T-helper 1 cell treated with Interleukin-12 subunit alpha and Interleukin-12 subunit beta and Interleukin-4 antibody, amounts not matched to agents 30 ng/mL and 1 ng/mL, for 36 hours (primary cell): ENCODE results near the gene TNC. TPM values are rescaled to one million over a fixed set of nuclear protein-coding genes. Genes with fewer than 3 reads are reported as not detected.

Source experiments
- intact Hi-C: fragments of 100-400 bp; cut with micrococcal nuclease; formaldehyde crosslinking; loops from one replicate; pipeline ENCODE4 v1.15.1; 2024
- total RNA-seq: library from RNA; stranded (reverse); gene quantifications from 2 replicates; pipeline ENCODE4 v1.2.3, GENCODE V29; 2022

TNC gene
- total RNA-seq, 1 donor from 2014 or later: 0.05 TPM

DNA sequence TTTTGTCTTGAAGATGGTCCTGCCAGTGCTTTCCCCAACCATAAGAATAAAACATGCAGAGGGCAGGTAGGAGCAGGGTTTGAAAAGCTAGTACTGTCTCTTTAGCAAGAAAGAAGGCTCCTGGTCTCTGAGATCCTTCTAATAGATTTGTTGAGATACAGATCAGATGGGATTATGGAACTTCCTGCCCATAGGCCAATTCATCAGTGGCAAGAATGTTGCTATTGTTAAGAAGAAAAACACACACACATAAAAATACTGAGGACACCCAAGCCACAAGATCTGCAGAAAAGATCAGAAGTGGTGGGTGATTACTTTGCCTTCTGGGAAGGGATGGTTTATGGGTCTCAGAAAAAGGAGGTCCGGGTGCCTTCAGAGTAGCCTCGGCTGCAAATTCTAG lies 59.8 kb downstream of the TNC start:
- intact Hi-C loops: no loop called here

DNA sequence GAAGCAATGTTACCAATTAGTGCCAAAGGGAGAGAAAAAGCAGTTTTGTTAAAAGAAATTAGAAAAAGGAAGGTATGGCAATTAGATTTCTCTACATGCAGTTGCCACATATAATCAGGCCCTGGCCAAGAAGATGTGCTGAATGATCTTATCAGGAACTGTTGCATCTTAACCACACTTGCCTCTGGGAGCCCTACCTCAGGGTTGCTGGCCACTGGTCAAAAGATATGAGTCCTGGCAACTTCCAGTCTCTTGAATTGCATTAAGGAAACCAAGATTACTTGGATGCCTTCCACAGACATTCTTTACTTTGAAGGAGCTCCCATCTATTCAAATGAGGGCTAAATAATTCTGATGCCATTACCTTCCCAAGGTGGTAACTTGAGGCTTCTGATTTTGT lies 60.4 kb downstream of the TNC start:
- intact Hi-C loops: no loop called here

DNA sequence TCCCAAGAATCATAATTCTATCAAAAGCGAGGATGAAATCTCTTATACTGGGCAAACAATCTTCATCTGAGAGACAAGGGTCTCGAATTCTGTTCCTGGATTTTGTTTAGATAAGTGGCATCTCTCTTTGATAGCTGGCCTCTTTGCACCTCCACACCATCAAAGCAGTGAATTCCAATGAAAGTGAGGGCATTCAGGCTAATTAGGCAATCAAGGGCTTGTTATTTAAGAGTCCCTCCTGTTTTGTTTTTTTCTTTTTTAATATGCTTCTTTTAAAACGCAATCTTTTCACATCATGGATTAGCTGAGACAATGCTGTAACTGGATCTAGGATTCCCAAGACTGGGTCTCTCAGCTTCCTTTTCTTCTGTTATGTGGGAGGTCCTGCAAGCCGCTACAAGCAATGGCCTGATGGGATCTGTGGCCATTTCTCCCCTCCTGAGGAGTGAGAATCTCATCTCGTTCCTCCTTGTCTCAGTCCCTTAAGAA lies 67.9 kb downstream of the TNC start:
- intact Hi-C loops: no loop called here

DNA sequence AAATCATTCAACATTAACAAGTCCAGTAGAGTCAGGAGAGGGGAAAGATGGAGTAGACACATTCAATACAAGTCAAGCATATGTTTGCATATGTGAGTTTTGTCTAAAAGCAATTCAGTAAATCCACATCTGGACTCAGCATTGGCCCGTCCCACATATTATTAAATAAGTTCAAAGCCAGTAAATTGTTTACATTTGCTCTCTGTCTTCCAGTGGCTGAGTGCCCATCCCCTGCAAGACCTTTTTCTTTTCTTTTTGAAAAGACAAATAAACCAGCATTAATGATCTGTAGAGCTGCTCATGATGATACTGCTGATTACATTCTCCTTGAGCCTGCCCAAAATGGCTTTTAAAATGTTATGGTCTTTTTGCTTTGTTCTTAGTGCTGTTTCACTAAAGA lies 71.1 kb downstream of the TNC start:
- intact Hi-C loops: no loop called here

DNA sequence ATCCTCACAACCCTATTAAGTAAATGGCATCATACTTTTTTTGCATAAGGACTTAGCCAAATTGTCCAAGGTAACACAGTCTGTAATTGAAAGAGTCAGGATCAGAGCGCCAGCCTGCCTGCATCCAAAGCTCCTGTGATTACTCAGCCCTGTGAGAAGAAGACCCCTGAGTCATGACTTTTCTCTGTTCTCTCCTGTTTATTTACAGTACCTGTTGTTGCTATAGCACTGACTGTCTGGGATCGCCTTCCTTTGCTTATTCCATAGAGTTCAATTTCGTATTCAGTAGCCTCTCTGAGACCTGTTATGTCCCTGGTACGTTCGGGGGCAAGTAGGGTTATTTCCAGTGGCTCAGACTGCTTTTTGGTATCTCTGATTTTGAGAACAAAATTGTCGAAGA lies 71.8 kb downstream of the TNC start:
- intact Hi-C loops: no loop called here

DNA sequence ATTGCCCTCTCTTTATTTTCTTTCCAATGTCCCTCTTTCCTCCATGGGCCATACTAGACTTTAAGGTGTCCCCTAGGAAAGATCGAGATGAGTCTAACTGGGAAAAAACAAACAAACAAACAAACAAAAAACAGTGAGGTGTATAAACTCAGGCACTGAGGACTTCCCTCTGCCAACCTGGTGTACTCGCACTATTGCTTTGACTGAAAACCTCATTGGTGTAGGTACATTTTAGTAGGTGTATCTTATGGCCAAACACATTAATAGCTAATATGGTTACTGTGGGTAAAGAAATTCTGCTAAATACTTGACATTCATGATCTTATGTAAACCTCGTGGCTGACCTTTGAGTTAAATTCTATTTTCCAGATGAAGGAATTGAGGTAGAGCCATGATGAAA lies 74.3 kb downstream of the TNC start:
- intact Hi-C loops: no loop called here

DNA sequence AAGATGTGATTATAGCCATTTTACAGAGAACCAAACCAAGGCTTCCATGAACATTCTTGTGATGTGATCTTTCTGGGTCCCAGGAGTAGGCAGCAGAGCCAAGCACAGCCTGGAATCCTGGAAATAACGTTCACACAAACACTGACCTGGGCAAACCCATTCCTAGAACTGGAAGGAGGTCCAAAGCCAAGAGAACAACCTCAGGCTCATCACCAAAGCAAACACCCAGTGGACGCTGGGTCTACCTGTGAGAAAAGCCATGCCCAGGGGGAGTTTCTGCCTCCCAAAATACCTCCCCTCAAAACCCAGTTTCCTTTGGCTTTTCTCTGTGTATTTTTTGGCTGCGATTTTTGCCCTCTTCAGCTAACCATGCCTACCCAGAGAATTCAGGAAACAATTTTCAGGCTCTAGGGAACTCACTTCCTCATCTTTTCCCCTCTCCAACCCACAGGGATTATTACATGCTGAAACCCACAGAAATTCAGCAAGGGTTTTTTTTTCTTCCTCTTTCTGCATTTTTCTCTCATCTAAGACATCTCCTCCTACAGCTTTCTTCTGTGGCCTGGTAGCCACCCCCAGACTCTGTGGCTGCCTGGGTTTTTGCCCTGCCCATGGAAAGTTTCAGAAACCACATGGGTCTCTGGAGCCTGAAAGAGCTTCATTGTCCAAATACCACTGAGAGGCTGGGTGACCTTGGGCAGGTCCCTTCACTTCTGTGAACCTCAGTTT lies 75.0 kb downstream of the TNC start:
- intact Hi-C loops: no loop called here

DNA sequence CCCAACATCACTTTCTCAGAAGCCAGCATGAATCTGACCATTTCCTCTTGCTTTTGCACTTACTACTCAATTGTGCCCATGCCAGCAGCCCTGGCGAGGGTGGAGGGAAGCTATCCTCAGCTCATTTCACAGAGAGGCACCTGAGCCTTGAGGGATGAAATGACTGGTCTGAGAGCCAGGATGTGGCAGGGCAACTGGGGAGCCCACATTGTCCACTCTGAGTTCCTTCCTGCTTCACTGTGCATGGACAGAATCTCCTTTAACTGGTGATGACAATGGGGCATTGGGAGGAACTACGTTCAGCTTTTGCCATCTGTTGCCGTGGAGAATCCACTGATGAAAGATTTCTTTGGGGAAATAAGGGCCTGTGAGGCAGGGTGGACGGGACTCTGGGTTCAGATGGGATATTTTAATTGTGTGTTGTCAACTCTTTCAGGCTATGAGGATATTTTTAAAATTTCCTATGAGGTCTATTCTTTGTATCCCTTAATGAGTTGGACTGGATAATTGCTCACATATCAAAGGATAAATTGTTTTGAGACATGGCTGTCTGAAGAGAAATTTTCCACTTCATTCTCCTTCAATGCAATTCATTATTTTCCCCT lies 78.3 kb downstream of the TNC start:
- intact Hi-C loops: loop anchor here (5.0 kb wide), 1 partner anchor 168 kb away; no protein-coding TSS in a partner anchor

DNA sequence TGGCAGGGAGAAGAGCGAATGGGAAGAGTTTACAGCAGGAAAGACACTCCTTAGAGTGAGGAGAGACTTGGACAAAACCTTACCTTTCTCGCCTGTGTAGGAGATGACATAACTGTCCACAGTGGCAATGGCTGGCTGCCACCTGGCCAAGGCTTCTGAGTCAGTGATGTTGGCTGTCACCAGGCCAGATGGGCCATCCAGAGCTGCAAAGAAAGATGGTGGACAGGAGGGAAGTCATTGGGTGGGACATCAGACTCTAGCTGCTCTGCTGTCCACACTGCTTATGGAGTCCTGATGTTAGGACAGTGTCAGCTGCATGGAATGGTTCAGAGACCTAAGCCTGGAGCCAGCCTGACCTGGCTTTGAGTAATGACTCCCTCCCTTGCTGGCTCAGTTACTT lies 79.8 kb downstream of the TNC start:
- intact Hi-C loops: loop anchor here (5.0 kb wide), 1 partner anchor 169 kb away; no protein-coding TSS in a partner anchor

DNA sequence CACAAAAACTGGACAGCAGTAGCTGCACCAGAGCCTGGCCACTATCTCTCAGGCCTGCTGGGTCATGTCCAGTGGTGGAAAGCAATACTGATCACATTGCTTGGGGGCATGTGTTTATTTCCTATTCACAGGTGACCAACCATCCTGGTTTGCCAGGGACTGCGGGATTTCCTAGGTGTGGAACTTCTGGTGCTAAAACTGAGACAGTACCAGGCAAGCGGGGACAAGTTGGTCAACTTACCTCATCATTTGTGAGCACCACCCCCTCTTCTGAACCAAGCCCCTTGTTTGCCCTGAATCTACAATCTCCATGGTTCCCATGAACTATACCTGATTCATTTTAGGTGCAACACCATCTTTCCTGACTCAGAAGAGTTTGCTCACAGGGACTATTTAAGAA lies 81.3 kb downstream of the TNC start:
- intact Hi-C loops: loop anchor here (5.0 kb wide), 1 partner anchor 171 kb away; no protein-coding TSS in a partner anchor

DNA sequence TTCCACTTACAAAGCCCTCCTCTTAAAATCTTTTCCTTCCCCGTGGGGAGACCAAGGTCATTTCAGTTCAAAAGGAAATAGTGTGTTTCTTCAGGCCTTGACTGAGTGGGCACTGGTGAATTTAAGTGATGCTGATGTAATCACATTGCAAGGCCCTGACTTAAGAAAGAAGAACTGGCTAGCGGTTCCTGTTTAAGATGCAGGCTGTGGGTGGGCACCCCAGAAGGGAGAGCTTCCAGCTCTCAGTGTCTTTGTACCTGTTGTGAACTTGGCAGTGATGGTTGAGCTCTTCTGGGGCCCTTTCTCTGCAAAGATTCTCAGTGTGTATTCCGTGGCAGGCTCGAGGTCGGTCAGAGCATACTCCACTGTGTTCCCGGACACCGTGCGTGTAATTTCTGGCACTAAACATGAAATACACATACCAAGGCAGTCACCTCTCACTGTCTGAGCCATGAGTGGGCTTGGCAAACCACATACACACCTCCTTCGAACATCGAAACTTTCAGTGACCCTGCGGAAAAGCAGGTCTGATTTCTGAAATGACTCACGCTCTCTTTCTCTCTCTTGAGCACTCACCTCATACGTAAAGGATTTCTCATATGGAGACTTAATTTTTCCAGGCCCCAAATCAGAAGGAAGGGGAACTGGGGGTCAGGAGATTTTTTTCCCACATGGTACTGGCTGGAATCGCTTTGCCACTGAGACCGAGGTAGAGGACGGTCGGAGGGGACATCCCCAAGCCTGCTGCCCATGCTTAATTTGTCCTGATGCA lies 81.9 kb downstream of the TNC start:
- intact Hi-C loops: loop anchor here (5.0 kb wide), 1 partner anchor 171 kb away; no protein-coding TSS in a partner anchor

DNA sequence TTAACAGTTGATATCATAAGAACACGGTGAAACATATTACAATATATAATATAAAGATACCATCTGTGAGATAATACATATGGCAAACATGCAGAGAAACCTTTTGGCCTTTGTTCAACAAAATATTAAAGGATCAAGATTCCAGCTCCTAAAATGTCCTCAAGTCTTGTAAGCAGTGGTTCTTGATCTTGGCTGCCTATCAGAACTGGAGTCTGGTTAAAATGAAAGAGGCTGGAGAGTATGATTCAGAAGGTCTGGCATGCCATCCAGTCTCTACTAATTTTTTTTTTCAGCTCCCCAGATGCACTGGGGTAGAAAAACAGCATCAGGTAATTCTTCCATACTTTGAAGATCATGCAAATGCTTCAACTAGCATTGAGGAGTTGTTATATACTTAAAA lies 83.2 kb downstream of the TNC start:
- intact Hi-C loops: loop anchor here (5.0 kb wide), 1 partner anchor 172 kb away; no protein-coding TSS in a partner anchor

DNA sequence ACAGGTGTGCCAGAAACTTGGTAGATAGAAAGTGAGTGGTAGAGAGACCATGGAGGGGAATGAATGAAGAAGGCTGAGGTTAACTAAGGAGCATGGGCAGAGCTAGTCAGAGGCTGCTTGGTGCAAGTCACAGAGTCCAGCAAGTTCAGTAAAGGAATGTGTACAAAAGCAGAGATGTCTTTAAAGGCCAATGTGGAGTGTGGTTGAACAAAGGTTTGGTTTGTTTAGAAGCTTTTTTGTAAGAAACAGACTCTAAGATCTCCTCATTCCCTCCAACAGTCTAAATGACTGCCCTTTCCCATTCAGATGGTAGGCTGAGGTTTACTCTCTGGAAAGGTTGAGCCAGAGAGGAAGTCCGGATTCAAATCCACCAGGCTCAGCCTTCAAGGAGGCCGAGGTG lies 84.2 kb downstream of the TNC start:
- intact Hi-C loops: no loop called here

DNA sequence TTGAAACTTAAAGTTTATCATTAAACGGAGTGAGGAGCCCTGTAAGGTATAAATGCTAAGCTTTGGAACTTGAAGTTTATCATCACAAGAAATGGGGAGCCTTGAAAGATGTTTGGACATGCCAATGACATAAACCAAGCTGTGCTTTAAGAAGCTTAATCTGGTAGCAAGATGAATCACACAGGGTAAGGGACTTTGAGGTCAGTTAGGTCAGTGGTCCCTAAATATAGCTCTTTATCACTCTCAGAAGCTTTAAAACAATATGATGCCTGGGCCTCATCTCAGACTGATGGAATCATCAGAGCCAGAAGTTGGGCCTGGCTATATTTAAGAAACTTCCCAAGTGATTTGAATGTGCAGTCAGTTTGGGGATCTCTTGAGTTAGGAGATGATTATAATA lies 85.7 kb downstream of the TNC start:
- intact Hi-C loops: no loop called here

DNA sequence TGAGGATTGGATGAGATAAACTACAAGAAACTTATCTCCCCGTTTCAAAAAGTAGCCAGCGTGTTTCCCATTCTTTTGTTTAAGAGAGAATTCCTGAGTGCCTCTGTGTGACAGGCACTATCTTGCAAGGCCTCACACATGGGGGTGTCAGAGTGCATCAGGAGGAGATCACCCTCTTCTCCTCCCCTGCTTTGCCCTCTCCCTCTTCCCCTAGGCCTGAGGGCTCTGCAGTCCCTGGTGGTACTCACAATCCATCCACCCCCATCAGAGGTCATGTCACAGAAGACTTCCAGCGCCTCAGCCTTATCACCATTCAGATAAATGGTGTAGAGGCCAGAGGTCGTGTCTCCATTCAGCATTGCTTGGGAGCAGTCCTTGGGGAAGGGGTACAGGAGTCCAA lies 88.0 kb downstream of the TNC start:
- intact Hi-C loops: no loop called here

DNA sequence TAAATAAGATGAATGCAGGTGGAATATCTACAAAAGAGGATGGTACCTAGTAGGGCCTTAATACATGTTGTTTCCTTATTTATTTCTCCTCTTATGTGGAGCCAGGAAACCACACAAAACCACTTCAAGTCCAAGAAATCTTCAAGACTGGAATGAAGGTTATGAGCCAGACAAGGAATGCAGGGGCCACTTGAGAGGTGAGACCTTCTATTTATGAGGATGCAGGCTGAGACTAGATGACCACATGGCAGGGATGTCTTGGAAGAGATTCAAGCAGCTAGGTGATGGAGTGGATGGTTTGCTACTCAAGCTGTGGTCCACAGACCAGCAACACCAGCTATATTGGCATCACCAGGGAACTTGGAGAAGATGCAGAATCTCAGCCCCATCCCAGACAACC lies 92.2 kb downstream of the TNC start:
- intact Hi-C loops: no loop called here

DNA sequence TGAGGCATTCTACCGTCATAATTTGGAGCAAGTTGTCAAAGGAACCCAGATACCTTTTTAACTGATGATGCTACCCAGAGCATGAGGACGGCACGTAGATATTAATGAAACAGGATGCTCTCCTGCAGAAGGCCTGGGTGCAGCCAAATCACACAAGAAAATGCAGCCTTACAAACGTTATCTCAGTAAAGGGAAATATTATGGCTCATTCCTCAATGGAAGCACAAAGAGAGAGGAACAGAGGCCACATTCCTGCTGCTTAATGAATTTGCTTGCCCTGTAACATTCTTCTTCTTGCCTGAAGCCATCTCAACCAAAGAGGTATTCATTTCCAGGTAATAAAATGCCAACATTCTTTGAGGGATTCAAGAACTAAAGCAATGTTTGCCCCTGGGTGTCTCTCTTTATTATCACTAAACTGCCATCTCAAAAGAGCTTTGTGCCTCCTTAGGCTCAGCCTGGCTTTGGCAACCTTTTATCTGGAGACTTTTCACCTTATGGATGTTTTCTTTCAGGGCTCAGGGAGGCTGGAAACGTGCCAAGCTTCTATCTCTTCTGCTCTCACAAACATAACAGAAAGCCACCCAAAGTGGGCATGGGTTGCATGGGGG lies 92.9 kb downstream of the TNC start:
- intact Hi-C loops: no loop called here

DNA sequence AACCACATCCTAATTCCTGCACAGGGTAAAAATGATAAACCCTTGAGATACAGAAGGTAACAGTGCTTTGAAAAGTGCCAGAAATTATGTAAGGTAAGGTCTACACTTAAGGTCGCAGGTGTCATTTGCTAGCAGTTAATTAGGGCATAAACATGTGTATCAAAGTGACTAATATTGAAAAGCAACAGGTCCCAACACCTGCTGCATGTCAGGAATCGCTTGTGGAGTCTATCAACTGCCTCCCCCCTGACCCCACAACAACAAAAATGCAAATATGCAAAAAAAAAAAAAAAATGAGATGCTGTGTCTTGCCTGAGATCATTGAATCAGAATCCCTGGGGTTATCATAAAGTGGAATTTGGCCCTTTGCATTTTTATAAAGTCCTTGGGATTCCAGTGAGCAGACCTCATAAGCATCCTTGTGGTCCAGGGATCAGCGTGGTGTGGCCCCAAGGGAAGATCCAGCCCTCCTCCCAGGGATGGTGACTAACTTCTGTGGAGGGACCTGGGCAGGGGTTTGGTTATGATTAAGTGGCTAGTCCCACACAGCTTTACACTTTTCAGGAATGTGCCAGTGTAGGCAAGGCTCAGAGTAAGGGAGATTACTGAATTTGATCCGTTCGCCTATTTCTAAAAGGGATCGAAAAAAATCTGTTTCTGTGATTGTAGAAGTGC lies 95.1 kb downstream of the TNC start:
- intact Hi-C loops: no loop called here

DNA sequence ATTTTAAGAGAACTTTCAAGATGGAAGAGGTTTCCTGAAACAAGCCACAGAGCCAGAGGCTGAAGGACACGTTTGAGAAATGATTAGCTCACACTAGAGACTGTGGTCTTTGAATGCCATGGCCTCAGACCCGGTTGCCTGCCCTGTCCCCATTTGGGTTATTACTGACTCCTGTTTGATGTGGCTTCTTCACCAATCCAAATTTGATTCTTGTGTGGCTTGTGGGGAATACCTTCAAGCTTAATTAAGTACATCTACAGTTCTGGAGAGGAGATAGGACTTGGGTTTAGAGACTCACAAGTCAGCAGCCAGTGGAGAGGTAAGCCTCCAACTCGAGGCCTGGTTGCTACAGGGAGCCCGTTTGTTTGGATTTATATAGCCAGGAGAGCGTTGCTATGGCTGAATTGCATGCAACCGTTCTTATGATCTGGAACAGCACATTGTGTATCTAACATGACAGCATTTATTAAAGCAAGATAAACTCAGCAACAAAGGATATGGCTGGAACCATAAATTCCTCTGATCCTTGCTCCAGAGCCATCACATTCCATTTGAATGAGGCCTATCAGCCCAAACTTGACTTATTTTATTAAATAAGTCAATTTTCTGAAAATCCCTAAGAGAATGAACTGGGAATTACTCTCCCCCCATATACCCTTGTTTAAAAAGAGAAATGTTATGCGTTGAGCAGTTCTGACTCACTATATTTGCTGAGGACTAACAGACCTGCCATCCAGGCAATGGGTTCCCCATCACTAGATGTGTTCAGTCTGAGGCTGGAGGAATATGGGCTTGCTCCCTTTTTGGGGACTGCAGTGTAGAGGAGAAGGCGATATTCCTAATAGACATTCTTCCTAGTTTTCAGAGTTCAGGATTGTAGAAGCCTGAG lies 99.2 kb downstream of the TNC start:
- intact Hi-C loops: loop anchor here (10.0 kb wide), 1 partner anchor 534 kb away; no protein-coding TSS in a partner anchor

DNA sequence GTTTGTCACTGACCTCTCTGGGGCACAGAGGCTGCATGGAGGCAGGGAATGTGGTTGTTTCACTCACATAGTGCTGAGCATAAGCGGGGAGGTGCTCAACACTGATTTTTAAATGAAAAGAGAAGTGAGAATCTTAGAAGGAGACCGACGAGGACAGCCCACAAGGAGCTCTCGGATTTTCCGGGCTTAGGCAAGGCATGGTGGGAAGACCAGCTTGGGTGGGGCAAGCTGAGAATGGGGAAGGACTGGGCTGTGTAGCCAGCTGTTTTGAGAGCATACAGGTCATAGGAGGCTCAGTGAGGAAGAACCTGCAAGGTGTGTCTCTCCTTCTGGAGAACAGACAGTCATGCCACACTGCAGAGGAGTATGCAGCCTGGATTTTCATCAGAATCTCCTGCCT lies 101.6 kb downstream of the TNC start:
- intact Hi-C loops: loop anchor here (10.0 kb wide), 1 partner anchor 532 kb away; no protein-coding TSS in a partner anchor
